Neural cell (in vitro differentiated cells): ENCODE measurements around the gene TAOK2. TPM values are rescaled to one million over a fixed set of nuclear protein-coding genes. Genes with fewer than 3 reads are reported as not detected.

Experiments used
- H2AFZ ChIP-seq: fragments of 200-600, 300-800 bp; sonication (generic), shearing (Covaris generic); 2 replicates; pipeline ENCODE4 v1.6.0; 2014; ENCODE audit warnings: low read depth, mild to moderate bottlenecking, antibody characterized with exemption, low read length, moderate library complexity
- H3F3A ChIP-seq: fragments of 200-600 bp; shearing (Covaris generic); 2 replicates; pipeline ENCODE4 v1.6.1; 2016; ENCODE audit warnings: mild to moderate bottlenecking, moderate library complexity, mixed read lengths, antibody characterized with exemption, low read length; ENCODE audit not compliant: insufficient read depth, poor library complexity, severe bottlenecking
- H3K27ac ChIP-seq: fragments of 200-600, 300-800 bp; sonication (generic), shearing (Covaris generic); 2 replicates; pipeline ENCODE4 v1.5.1; 2014; ENCODE audit warnings: mild to moderate bottlenecking, low read length, moderate library complexity
- H3K27me3 ChIP-seq: fragments of 300-800, 200-600 bp; sonication (generic), shearing (Covaris generic); 2 replicates; pipeline ENCODE4 v1.6.0; 2014; ENCODE audit warnings: mild to moderate bottlenecking, low read depth, low read length, moderate library complexity; ENCODE audit not compliant: insufficient read depth
- H3K36me3 ChIP-seq: fragments of 300-800, 200-600 bp; sonication (generic), shearing (Covaris generic); 2 replicates; pipeline ENCODE4 v1.5.1; 2014; ENCODE audit warnings: mild to moderate bottlenecking, antibody characterized with exemption, low read length, moderate library complexity; ENCODE audit not compliant: insufficient read depth
- H3K4me2 ChIP-seq: fragments of 300-800, 200-600 bp; sonication (generic), shearing (Covaris generic); 2 replicates; pipeline ENCODE4 v1.6.0; 2014; ENCODE audit warnings: mild to moderate bottlenecking, low read length
- H3K4me3 ChIP-seq: fragments of 300-800, 200-600 bp; sonication (generic), shearing (Covaris generic); 2 replicates; pipeline ENCODE4 v1.5.1; 2014; ENCODE audit warnings: mild to moderate bottlenecking, low read length, moderate library complexity
- H3K79me2 ChIP-seq: fragments of 200-600 bp; shearing (Covaris generic); replicated peaks from 2 replicates; pipeline ENCODE4 v1.6.0; 2014; ENCODE audit warnings: mild to moderate bottlenecking, low read length, moderate library complexity; ENCODE audit not compliant: insufficient read depth
- H3K9ac ChIP-seq: fragments of 300-800, 200-600 bp; sonication (generic), shearing (Covaris generic); 2 replicates; pipeline ENCODE4 v1.6.1; 2016; ENCODE audit warnings: mild to moderate bottlenecking, low read length, mixed read lengths
- H3K9me2 ChIP-seq: fragments of 200-600 bp; shearing (Covaris generic); 2 replicates; pipeline ENCODE4 v1.6.1; 2016; ENCODE audit warnings: mild to moderate bottlenecking, low read length, mixed read lengths; ENCODE audit not compliant: insufficient read depth
- H3K9me3 ChIP-seq: fragments of 200-600, 300-800 bp; sonication (generic), shearing (Covaris generic); 2 replicates; pipeline ENCODE4 v1.6.1; 2016; ENCODE audit warnings: mild to moderate bottlenecking, mixed run types, low read length, moderate library complexity, mixed read lengths
- H4K20me1 ChIP-seq: fragments of 200-600 bp; shearing (Covaris generic); 2 replicates; pipeline ENCODE4 v1.6.1; 2016; ENCODE audit warnings: mild to moderate bottlenecking, mixed run types; ENCODE audit not compliant: insufficient read depth
- CTCF ChIP-seq: fragments of 450-650 bp; IDR thresholded peaks from 2 replicates; pipeline ENCODE4 v1.5.1; 2014; ENCODE audit warnings: antibody characterized with exemption, mild to moderate bottlenecking, moderate library complexity; ENCODE audit not compliant: poor library complexity, severe bottlenecking
- EP300 ChIP-seq: fragments of 450-650 bp; conservative IDR thresholded peaks from 2 replicates; pipeline ENCODE4 v1.6.1; 2014; ENCODE audit warnings: antibody characterized with exemption, mild to moderate bottlenecking, moderate library complexity; ENCODE audit not compliant: poor library complexity, severe bottlenecking
- EZH2 ChIP-seq: fragments of 200-600, 300-800 bp; shearing (Covaris generic), sonication (generic); IDR thresholded peaks from 2 replicates; pipeline ENCODE4 v1.6.1; 2014; ENCODE audit warnings: antibody characterized with exemption, low read length, borderline replicate concordance, mild to moderate bottlenecking; ENCODE audit not compliant: insufficient read depth, poor library complexity, severe bottlenecking
- MXI1 ChIP-seq: fragments of 450-650 bp; conservative IDR thresholded peaks from 2 replicates; pipeline ENCODE4 v1.6.1; 2014; ENCODE audit warnings: antibody characterized with exemption, mild to moderate bottlenecking; ENCODE audit not compliant: poor library complexity, severe bottlenecking
- POLR2AphosphoS5 ChIP-seq: IDR thresholded peaks from 2 replicates; pipeline ENCODE4 v1.6.1; 2012
- RAD21 ChIP-seq: fragments of 450-650 bp; conservative IDR thresholded peaks from 2 replicates; pipeline ENCODE4 v1.6.1; 2014; ENCODE audit warnings: antibody characterized with exemption, mild to moderate bottlenecking, moderate library complexity
- SMC3 ChIP-seq: fragments of 450-650 bp; conservative IDR thresholded peaks from 2 replicates; pipeline ENCODE4 v1.6.1; 2014; ENCODE audit warnings: antibody characterized with exemption, mild to moderate bottlenecking, moderate library complexity; ENCODE audit not compliant: poor library complexity
- TAF1 ChIP-seq: IDR thresholded peaks from 2 replicates; pipeline ENCODE4 v1.6.1; 2012; ENCODE audit warnings: low read depth
- polyA plus RNA-seq: library from polyadenylated mRNA; depleted of rRNA; stranded (reverse); fragments of >200 nt; gene quantifications from 2 replicates; pipeline ENCODE4 v1.2.3, GENCODE V29; 2014
- TF ChIP-seq, protein P1 (sequence below): IDR thresholded peaks from 2 replicates; pipeline ENCODE4 v1.6.1; 2012; ENCODE audit warnings: borderline replicate concordance

TAOK2 gene
- polyA plus RNA-seq, 1 donor from 2014 or later: 62.7 TPM

GRCh38 chr16:29996766-29997250, 23.1 kb downstream of the TAOK2 start:
- H3K9me2 ChIP-seq: no peaks in the 10 kb centered on the region
- H3F3A ChIP-seq: no peaks in the 10 kb centered on the region
- peak overlapping the region; percentile 94 for H3K4me3 ChIP-seq
- H3K4me2 ChIP-seq: peak overlapping the region; percentile 80
- peak overlapping the region; percentile 96 for H3K9ac ChIP-seq
- no peak overlapping the region for H3K27ac ChIP-seq
- H4K20me1 ChIP-seq: no peaks in the 10 kb centered on the region
- no peaks in the 10 kb centered on the region for H3K27me3 ChIP-seq
- no peaks in the 10 kb centered on the region for H3K36me3 ChIP-seq
- H2AFZ ChIP-seq: no peak overlapping the region
- no peaks in the 10 kb centered on the region for H3K9me3 ChIP-seq
- H3K79me2 ChIP-seq: peaks cover 7% of the 10 kb centered on the region
- no peak for TF ChIP-seq EZH2
- no peak for TF ChIP-seq TAF1
- TF ChIP-seq, protein P1, sequence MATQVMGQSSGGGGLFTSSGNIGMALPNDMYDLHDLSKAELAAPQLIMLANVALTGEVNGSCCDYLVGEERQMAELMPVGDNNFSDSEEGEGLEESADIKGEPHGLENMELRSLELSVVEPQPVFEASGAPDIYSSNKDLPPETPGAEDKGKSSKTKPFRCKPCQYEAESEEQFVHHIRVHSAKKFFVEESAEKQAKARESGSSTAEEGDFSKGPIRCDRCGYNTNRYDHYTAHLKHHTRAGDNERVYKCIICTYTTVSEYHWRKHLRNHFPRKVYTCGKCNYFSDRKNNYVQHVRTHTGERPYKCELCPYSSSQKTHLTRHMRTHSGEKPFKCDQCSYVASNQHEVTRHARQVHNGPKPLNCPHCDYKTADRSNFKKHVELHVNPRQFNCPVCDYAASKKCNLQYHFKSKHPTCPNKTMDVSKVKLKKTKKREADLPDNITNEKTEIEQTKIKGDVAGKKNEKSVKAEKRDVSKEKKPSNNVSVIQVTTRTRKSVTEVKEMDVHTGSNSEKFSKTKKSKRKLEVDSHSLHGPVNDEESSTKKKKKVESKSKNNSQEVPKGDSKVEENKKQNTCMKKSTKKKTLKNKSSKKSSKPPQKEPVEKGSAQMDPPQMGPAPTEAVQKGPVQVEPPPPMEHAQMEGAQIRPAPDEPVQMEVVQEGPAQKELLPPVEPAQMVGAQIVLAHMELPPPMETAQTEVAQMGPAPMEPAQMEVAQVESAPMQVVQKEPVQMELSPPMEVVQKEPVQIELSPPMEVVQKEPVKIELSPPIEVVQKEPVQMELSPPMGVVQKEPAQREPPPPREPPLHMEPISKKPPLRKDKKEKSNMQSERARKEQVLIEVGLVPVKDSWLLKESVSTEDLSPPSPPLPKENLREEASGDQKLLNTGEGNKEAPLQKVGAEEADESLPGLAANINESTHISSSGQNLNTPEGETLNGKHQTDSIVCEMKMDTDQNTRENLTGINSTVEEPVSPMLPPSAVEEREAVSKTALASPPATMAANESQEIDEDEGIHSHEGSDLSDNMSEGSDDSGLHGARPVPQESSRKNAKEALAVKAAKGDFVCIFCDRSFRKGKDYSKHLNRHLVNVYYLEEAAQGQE: no peak
- no peak for TF ChIP-seq EP300

GRCh38 chr16:29999605-30000004, 25.9 kb downstream of the TAOK2 start:
- no peaks in the 10 kb centered on the region for H4K20me1 ChIP-seq
- H3K4me2 ChIP-seq: no peak overlapping the region
- H3F3A ChIP-seq: no peaks in the 10 kb centered on the region
- no peak overlapping the region for H2AFZ ChIP-seq
- no peak overlapping the region for H3K9ac ChIP-seq
- H3K9me3 ChIP-seq: no peaks in the 10 kb centered on the region
- no peaks in the 10 kb centered on the region for H3K27me3 ChIP-seq
- no peak overlapping the region for H3K4me3 ChIP-seq
- H3K36me3 ChIP-seq: no peaks in the 10 kb centered on the region
- H3K27ac ChIP-seq: no peak overlapping the region
- TF ChIP-seq TAF1 (no peak), EP300 (no peak), CTCF (no peak), EZH2 (no peak), SMC3 (no peak), POLR2AphosphoS5 (no peak), MXI1 (no peak), RAD21 (no peak)
- TF ChIP-seq, protein P1: no peak
- peaks cover 7% of the 10 kb centered on the region for H3K79me2 ChIP-seq
- H3K9me2 ChIP-seq: no peaks in the 10 kb centered on the region
